D341Med (cell line): ENCODE results near the gene PSMD7.

Experiments used
- DNase-seq: peaks from one replicate; pipeline ENCODE4 v3.0.0; 2012; ENCODE audit warnings: low spot score

The PSMD7 gene

DNA sequence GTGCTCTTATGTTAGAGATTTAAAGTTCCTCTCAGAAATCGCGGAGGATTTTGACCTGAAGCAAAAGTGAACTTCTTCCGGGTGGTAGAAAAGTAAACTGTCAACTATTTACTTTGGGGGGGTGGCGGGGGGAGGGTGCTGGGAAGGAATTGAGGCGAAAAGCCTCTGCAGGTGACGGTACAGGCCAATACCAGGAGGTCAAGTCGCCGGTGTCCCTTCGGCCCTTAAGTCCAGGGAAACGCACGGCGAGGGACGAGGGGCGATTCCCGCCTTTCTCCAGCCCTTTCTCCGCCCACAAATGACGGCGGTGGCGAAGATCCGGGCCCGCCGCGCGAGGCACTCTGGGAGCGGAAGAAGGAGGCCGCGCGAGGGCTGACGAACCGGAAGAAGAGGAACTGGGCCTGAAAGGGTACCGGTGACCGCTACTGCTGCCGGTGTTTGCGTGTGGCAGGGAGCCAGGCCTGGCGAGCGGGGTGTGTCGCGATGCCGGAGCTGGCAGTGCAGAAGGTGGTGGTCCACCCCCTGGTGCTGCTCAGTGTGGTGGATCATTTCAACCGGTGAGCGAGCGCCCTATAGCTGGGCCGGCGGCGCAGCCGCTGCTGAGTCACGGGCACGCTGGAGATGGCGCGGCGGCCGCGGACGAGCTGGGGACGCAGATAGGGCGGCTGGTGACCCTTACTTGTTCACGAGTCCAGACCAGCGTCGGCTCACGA lies at the start of gene PSMD7:
Gene PSMD7 (plus strand): TSS at position 383 of the 713 bp plus-strand sequence. CDS start 101 bp downstream, at position 484.
- peak; percentile 92 for DNase-seq

DNA sequence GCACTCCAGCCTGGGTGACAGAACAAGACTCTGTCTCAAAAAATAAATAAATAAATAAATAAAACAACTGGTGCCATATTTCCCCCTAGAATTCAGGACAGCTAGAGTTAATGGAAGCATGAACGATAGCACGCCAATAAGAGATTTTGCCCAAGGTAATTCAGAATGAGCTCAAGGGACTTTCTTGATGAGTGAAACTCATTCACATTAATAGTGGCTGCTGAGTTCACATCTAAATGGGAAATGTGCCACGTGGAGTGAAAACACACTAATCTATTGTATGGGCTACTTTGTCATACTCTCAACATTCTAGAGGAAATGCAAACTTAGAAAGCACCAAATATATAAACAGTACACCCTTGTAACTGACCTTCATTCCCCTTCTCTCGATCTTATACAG lies 47.4 kb upstream of the PSMD7 start:
- DNase-seq = no peak

DNA sequence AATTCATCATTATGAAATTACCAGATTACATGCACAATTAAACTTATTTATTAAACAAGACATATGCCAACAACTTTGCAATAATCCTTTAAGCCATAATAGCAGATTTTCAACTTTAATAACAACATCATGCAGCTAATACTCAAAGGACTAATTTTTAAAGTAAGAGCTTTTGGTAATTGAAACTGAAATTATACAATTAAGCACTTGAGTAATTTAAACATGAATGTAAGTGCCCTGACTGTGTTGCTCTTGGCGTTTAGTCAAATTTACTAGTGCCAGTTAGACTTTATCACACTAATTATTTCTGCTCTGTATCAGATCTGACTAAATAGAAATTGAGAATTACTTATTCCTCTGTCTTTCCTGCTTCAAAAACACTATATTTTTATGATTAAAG lies 46.8 kb upstream of the PSMD7 start:
- DNase-seq = no peak

DNA sequence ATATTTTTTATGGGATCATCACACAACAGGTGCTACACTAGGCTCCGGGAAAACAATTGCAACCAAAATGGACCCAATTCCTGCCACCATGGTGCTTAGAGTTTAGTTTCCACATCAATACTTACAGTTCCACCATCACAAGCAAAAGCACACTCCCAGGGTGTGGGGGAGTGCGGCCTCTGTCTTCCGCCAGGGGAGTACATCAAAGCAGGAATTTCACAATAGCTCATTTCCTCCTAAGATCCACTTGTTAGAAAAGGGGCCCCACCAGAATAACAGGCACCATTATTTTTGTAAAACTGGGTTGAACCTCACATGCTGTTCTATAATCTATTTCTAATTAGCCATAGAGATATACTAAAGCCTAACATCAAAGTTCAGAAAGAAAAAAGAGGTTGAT lies 44.3 kb upstream of the PSMD7 start:
- DNase-seq = no peak

DNA sequence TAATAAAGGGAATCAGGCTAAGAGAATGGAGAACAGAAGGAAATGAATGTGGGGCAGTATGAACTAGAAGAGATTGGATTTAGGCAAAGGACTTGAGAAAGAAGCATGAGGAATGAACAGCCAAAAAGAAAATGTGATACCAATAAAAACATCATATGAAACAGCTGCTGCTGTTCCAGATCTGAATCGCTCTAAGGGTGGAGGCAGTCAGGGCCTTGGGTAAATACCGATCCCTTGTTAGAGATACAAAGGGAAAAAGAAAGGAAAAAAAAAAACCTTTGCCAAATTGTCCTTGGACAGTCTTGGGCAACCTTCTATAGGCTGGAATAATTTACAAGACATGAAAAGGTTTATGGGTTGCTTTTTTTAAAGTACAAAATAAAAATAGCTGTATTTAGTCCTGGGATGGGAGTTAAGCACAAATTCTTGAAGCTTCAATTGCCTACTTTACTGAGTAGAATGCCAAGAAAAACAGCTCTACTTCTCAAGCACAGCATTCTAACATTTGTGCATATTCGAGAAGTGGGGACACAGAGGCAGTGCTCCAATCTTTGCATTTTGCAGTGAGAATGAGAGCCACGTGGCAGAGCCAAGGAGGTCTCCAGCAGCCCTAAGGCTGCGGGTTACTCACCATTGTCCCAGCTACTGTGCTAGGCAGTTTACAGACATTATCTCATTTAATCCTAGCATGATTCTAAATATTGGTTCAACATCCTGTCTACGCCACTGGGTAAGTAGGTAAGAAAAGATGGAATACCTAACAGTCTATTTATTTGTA lies 43.3 kb upstream of the PSMD7 start:
- no peak for DNase-seq

DNA sequence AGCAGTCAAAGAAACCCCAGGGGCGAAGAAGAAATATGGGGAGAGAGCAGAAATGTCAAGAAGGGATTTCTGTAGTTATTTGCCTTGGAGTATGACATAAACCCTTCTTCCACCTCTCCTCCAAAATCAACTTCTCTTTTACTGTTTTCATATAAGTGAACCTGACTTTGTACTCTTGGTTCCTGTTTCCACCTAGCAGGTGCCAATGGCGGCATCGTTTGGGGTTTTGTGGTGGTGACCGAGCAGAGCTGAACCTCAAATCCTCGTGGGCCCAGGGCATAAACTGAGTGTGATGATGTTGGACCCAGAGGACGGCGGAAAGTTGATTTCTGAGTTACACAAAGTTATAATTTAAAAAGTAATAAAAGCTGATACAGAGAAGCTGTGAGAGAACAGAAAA lies 39.6 kb upstream of the PSMD7 start:
- no peak for DNase-seq

DNA sequence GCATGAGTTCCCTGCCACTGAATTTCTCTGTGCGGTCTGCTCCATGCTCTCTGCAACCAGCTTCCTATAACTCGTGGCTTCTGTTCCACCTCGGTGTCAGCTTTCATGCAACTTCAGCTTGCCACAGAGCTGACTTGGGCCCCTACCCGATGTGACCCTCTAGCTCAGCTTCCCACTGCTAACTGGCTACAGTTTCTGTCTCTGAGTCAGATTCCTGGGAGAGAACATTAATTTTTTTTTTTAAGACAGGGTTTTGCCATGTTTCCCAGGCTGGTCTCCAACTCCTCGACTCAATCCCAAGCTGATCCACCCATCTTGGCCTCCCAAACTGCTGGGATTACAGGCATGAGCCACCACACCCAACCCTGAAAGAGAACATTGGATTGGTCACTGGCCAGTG lies 35.5 kb upstream of the PSMD7 start:
- DNase-seq = no peak

DNA sequence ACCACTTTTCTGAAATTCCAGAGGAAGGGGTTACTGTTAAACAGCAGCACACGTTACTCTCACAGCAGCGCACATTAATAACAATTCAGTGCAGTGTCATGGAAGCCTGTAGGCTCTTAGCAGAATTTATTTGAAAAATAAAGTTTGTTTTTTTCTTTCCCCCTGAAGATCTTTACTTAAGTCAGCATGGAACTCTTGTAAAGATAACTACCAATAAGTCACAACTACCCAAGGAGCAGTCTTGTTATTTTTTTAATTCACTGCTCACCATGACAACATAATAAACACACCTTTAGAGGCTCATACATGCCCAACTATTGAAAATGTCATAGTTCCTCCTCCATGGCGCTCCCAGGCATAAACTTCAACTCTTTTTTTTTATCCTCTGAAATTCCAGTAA lies 31.8 kb upstream of the PSMD7 start:
- no peak for DNase-seq

DNA sequence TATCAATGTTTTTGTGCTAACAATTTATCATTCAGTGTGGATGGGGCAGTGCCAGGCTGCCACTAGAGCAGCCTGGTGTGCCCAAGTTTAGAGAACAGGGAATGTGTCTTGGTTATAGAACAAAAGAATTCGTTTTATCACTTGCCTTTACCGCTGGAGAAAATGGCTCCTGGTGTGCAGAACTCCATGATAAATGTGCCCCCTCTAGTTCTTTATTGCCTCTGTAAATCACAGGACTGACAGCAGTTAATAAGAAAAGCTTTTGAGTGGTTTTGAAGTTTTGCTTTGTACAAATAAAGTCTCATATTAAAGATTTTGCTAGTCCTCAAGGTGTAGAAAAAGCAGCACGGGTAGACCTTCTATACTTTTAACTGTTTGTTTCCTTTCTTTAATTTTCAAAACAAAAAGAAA lies 28.2 kb upstream of the PSMD7 start:
- DNase-seq = no peak

DNA sequence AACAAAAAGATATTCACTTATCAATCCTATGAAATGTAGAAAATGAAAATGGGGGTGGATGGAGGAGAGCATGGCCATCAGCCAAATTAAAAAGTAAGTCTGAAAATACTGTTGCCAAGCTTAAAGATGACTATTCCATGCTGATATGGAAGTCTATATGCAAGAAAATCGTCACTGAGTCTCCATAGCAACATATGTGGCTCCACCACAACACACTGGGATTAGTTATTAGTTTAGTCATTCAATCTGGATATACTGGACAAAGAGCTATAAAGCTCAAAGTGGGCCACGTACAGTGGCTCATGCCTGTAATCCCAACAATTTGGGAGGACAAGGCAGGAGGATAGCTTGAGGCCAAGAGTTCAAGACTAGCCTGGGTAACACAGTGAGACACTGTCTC lies 24.7 kb upstream of the PSMD7 start:
- DNase-seq = no peak

DNA sequence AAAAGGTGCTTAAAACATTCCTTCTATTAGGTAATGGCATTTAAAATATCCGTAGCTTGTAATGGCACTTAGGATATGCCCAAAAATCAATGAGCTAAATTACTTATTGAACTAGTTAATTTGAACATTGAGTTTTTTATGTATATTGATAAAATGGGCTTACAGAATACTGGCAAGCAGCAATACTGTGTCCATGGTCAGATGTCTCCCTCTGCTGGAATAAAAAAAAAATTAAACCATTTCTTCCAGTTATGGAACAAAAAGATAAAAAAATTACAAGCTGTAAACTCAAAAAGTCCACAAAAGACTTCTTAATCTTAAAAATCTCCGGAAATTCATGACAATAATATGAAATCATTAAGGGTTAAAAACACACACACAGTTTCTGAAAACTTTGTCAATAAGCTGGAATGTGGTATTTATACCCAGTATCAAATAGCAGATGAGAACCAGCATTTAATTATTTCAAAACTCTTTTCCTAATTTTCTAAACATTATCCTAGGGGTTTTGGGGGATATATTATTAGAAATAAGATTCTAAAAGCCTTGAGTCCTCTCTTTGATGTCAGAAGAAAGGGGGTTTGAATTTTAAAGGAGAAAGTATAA lies 21.5 kb upstream of the PSMD7 start:
- DNase-seq = no peak

DNA sequence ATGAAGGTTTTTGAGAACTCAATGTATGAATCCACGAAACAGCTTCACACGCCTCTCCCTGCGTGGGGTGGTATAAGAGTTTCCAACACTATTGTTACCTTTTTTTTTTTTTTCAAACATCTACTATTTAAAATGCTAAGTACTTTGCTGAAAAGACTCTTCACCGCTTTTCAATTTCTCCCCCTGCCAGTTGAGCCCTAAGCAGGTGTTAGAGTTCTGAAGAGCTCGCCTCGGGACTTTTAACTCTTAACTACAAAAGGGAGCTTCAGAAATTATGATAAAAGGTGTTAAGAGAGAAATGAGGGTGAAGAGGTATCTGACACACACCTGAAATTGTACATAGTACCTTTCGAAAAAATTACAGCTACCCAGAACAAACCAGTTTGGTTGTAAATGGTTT lies 20.9 kb upstream of the PSMD7 start:
- DNase-seq = no peak

DNA sequence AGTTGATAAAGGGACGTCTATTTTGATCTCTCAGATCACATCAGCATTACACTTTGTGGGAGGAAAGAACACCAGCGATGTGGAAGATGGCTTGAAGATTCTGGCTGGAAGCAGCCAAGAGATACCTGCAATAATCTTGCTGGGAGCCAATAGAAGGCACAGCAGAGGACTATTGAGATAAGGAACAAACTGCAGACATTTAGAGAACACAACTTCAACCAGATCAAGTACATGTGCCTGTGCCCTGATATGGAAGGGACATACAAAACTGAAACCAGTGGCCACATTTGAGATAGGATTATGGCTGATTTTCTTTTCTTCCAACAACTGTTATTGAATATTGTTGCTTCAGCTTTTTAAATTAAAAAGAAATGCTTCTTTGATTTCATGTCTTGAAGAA lies 18.6 kb upstream of the PSMD7 start:
- DNase-seq = no peak

DNA sequence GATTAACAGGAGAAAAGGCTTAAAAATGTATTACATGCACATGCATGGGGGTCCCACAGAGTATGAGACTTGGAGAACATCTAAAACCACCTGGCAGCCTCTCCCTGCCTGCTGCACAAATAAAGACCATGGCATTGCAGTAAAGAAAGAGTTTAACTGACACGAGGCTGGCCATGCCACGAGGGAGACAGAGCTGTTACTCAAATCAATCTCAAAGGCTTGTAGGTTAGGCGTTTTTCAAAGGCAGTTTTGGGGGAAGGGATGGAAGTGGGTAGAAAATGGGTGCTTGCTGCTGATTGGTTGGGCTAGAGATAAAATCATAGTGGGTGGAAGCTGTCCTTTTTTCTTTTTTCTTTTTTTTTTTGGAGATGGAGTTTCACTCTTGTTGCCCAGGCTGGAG lies 17.3 kb upstream of the PSMD7 start:
- DNase-seq = no peak

DNA sequence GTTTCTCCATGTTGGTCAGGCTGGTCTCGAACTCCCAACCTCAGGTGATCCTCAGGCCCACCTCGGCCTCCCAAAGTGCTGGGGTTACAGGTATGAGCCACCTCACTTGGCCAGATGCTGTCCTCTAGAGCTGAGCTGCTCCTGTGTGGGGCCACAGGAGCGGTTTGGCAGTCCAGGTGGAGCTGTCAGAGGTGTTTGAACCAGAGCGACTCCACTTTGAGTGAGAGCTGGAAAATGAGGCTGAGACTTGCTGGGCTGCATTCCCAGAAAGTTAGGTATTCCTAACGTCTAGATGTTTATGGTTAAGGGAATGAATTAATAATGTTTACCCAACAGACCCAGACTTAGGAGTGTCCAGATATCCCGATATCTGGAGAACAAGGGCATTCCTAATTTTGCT lies 16.8 kb upstream of the PSMD7 start:
- DNase-seq = no peak

DNA sequence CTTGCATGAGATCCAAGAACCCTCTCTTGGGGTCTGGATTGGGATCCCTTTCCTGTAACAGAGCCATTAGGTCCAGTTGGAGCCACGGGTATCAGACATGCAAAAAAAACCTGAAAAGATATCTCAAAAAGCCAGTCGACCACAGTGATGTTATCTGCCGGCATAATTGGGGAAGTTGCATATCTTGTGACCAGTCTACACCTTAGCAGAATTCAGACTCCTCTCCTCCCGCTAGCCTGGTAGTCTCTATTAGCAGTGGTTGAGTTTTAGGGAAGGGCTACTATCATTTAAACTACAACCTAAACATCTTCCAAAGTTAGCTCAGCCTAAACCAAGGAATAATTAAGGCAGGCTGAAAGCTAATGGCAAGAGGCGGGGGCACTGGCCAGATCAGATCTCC lies 16.2 kb upstream of the PSMD7 start:
- DNase-seq = no peak

DNA sequence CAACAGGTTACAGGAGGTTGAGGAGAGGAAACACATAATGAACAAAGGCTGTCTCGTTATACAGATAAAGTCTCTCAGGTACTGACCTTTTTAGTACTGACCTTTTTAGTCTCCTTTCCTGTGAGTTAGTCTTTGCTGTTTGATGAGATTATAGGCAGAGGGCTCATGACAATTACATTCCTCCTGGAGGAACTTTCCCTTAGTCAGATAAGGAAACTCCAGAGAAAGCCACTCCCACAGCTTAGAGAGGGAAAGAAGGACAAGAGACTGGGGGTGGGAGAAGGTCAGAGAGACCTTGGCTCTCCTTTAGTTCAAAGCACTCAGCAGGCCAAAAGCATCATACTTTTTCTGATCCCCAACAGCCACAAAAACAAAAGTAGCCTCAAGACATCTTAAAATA lies 15.3 kb upstream of the PSMD7 start:
- DNase-seq = no peak

DNA sequence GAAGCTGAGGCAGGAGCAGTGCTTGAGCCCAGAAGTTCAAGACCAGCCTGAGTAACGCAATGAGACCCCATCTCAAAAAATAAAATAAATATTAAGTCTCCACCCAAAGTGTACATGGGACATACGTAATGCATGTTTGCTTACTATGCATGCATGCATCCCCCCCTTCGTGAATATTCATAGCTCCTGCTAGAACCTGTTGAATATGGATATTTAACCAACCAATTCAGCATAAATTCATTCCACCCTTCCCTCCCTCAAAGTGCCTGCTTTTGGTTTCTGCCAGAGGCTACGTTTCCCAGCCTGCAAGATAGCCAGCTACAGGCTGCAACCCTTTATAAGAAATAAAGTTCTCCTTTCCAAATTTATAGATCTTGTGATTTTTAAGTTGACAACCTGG lies 12.9 kb upstream of the PSMD7 start:
- DNase-seq = no peak

DNA sequence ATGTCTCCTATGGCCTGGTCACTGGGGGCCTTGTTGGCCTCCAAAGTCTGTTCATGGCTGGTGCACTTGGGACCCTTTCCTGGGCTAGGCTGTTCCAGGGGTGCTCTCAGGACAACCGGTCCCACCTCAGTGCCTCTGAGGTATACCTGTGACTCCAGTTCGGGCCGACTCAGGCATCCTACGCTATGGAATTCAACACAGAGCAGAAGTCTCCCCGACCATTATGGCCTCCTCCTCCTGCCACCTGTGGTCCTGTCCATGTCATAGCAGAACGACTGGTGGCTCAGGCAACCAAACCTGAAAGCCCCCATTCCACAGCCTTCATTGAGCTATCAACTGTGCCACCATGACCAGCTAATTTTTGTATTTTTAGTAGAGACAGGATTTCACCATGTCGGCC lies 8.5 kb upstream of the PSMD7 start:
- DNase-seq = no peak

DNA sequence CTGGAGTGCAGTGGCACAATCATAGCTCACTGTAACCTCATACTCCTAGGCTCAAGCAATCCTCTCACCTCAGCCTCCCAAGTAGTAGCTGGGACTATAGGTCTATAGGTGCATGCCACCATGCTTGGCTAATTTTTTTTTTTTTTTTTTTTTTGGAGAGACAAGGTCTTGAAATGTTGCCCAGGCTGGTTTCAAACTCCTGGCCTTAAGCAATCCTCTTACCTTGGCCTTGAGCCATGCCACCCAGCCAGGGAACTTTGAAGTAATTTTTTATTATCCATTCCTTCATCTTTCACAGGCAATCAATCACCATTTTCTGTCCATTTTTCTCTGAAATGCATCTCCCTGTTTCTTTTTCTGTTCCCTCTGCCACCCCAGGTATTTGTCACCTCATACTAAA lies 6.3 kb upstream of the PSMD7 start:
- DNase-seq = no peak

DNA sequence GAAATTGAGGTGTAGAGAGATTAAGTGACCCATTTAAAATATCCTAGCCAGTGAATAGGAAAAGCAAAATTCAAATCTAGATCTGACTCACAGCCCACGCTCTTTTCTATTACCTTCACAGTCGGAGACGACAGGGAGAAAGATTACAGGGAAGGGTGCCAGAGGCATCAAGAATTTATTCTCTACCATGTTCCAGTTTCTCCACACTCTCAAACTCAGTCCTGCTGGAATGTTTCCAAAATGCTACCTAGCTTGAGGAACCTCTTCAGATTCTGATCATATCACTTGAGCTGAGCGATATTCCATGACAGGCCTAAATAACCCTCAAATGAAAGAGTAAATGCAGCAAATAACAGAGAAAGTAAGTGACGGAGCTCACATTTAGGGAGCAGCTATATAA lies 5.4 kb upstream of the PSMD7 start:
- no peak for DNase-seq

DNA sequence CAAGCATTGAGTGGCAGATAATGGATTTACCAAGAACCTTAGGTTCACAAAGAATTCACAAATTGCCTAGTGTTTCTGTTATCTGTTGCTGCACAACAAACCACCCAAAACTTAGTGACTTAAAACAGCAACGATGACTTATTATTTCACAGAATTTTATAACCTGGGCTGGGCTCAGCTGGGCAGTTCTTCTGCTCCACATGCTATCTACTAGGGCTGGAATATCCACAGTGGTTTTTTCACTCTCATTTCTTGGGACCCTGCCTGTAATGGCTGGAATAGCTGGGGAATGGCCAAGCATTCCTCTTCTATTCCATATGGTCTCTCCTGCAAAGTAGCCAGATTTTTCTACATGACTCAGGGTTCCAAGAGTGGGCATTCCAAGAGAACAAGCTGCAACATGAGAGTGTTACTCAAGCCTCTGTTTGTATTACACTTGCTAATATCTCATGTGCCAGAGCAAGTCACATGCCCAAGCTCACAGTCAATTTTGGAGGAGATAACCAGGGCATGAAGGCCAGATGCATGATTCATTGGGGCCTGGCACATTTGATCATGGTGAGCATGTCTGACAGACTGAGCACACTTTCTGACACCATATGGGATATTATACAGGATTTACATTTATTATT lies 4.9 kb upstream of the PSMD7 start:
- DNase-seq = no peak

DNA sequence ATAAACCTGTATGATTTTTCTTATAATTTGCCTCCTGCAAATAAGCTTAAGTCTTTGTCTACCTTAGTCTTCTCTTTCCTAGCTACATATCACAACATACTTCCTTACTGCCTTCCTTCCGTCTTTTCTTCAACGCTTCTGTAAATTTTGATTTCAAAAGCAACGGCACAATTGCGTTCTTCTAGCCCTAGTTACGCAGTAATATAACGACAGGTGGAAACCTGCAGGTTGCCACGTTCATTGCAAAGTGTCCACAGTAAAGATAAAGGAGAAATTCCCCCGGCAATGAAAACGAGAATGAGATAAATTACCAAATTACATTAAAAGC lies 546 bp upstream of the PSMD7 start:
- no peak for DNase-seq
